LNCaP clone FGC (cell line): ENCODE results near the gene SNAPC3.

Experiments used
- DNase-seq: peaks from one replicate; pipeline ENCODE4 v3.0.0-alpha.2; 2011; ENCODE audit warnings: low read depth
- H3K4me3 ChIP-seq: 2 replicates; pipeline ENCODE4 v1.5.1; 2011; ENCODE audit warnings: mild to moderate bottlenecking, low read depth, low read length, control low read depth
- TF ChIP-seq, protein P1 (sequence below): IDR thresholded peaks from 2 replicates; pipeline ENCODE4 v1.5.1; 2012; ENCODE audit warnings: mild to moderate bottlenecking; ENCODE audit not compliant: control insufficient read depth, insufficient read depth; ENCODE audit errors: extremely low read depth

Gene SNAPC3

DNA sequence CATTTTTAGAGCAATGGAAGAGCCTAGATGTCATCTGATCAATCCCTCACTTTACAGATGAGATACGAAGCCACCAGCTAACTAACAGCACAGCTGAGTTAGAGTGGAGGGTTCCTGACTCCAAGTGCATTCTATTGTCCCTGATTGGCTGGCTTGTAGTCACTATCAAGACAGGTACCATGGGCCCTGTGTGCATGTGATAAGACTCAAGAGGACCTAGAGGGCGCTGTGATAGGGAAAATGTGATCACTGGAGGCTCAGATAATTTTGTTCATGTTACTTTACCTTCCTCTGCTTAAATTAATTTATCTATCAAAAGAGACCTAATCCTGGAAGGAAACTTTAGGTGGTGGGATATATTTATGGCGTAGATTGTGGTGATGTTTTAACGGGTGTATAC, 19.5 kb upstream of the SNAPC3 start:
- TF ChIP-seq, protein P1, sequence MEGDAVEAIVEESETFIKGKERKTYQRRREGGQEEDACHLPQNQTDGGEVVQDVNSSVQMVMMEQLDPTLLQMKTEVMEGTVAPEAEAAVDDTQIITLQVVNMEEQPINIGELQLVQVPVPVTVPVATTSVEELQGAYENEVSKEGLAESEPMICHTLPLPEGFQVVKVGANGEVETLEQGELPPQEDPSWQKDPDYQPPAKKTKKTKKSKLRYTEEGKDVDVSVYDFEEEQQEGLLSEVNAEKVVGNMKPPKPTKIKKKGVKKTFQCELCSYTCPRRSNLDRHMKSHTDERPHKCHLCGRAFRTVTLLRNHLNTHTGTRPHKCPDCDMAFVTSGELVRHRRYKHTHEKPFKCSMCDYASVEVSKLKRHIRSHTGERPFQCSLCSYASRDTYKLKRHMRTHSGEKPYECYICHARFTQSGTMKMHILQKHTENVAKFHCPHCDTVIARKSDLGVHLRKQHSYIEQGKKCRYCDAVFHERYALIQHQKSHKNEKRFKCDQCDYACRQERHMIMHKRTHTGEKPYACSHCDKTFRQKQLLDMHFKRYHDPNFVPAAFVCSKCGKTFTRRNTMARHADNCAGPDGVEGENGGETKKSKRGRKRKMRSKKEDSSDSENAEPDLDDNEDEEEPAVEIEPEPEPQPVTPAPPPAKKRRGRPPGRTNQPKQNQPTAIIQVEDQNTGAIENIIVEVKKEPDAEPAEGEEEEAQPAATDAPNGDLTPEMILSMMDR = 0 out of 2 replicates have a peak, but pooled peaks have one; percentile 12
- no peak overlapping the region for H3K4me3 ChIP-seq
- DNase-seq = no peak

DNA sequence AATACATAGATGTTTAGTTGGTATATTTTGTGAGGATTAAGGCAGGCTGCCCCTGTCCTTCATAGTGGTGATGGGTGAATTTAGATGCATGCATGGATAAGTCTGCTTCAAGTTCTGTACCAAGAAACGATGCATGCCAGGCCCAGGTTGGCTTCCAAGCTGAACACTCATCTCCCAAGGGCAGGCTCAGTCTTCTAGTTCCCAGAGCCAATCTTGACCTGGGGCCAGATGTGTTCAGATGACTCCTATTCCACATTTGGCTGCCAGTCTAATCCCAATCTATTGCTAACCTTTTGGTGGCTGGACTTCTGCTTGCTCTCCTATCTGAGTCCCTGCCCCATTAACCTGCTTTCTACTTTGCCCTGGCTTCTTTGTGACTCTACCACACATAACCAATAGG, 18.5 kb upstream of the SNAPC3 start:
- no peak for DNase-seq
- TF ChIP-seq, protein P1 = no peak
- no peak overlapping the region for H3K4me3 ChIP-seq

DNA sequence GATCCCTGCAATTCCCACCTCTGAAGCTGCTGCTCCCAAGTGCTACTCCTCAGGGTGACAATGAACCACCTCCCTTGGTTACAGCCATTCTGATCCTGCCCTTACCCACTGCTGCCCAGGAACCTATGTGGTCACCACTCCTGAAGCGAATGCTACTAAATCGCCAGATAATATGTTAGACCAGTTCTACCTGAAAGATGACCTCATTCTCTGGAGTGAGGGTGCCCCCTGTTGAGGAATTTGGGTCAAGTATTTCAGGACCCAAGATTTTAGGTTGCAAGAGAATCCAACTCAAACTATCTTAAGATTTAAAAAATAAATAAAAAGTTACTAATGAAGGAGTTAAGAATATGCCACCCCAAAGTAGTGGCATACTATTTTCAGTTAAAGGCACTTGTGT, 5.8 kb upstream of the SNAPC3 start:
- TF ChIP-seq, protein P1 = peak; percentile 67
- peak; percentile 58 for DNase-seq

DNA sequence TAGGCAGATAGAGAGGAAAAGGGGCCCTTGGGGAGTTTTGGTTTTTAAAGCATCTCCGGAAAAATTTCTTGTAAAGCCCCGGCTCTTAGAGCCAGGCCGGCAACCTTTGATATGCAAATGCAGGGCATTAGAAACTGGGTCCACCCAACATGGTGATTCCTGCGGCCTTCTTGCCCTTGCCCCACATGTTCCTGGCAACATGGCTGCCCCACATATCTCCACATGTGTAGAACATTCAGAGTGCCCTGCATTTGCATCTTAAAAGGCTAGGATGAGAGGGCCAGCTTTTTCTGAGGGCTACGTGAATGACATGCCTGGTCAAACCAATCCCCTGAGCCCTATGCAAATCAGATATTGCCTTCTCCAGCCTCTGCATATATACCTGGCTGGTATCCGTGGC, 5.0 kb upstream of the SNAPC3 start:
- TF ChIP-seq, protein P1 = no peak
- DNase-seq = no peak
- no peak overlapping the region for H3K4me3 ChIP-seq

More for the DNA sequence above, 5.8 kb upstream of the SNAPC3 start:
- H3K4me3 ChIP-seq = no peak overlapping the region

DNA sequence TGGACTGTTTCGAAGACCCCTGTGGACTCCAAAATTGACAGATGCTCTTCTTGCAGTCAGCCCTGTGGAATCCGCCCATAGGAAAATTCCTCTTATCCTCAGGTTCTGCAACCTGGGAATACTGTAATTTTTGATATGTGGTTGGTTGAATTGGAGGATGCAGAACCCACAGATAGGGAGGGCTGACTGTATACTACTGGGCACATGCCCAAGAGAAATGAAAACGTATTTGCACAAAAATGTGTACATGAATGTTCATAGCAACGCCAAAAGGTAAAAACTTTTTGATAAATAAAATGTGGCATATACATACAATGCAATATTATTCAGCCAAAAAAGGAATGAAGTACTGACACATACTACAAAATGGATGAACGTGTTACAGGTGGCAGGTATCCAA, 1.9 kb upstream of the SNAPC3 start:
- TF ChIP-seq, protein P1 = no peak
- no peak for DNase-seq
- H3K4me3 ChIP-seq = no peak overlapping the region

DNA sequence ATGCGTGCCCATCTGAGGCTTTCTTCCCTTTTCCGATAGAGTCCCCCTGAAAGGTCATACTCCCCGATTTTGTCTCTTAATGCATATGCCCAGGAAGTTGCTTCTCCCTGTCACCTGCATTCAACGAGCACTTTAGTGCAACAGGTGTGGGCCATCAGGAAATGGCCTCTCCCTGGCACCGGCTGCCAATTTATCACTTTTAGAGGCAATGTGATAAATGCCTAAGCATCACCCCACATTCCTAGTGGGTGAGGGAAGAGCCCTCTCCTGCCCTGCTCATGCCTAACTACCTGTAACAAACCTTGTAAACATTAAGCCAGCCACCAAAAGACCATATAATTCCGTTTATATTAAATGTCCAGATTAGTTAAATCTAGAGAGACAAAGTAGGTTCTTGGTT, 1.1 kb upstream of the SNAPC3 start:
- TF ChIP-seq, protein P1 = no peak
- DNase-seq = no peak
- peak overlapping the region; percentile 98; the same call in 1 of the 2 replicates for H3K4me3 ChIP-seq

DNA sequence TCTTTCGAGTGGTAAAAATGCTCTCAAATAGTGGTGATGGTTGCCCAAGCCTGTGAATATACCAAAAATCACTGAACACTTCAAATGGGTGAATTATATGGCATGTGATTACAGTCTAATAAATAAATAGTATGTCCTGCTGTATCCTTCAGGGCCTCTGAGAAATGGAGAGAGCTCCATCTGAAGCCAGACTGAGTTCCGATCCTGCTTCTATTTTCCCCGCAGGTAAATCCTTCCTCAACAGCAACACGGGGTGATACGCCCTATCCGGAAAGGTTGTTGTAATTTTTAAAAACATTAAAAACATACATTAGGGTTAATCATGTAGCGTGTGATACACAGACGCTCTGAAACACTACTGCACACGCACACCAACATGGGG, 695 bp upstream of the SNAPC3 start:
- TF ChIP-seq, protein P1 = no peak
- no peak for DNase-seq
- H3K4me3 ChIP-seq = peak overlapping the region; percentile 98
